ENCODE data around the gene CBLIF. TPM values are rescaled to one million over a fixed set of nuclear protein-coding genes. Genes with fewer than 3 reads are reported as not detected.

CBLIF gene
- total RNA-seq (2016; rRNA removed; fragmentation: Illumina TruSeq; extraction: Trizol) (not detected in 2 replicates), polyA plus RNA-seq (2011; rRNA removed) (not detected in 2 replicates), polyA minus RNA-seq (2011; rRNA and poly(A)+ RNA removed; ENCODE audit: low replicate concordance) (not detected in 2 replicates), Bru-seq, nascent RNA (not detected), BruChase-seq, experiment 1, labeled RNA remaining after a 6-hour chase (not detected), BruChase-seq, experiment 2, labeled RNA remaining after a 2-hour chase (not detected)
- not detected in 2 replicates for total RNA-seq (2016; cell fraction: cytosol; rRNA removed; fragmentation: Illumina TruSeq; extraction: Trizol; ENCODE audit: low read depth)
- not detected in 2 replicates for total RNA-seq (2016; cell fraction: insoluble cytoplasmic fraction; rRNA removed; fragmentation: Illumina TruSeq; extraction: Trizol)
- not detected in 2 replicates for total RNA-seq (2016; cell fraction: membrane; rRNA removed; fragmentation: Illumina TruSeq; extraction: Trizol)
- not detected in 2 replicates for total RNA-seq (2016; cell fraction: nucleus; rRNA removed; fragmentation: Illumina TruSeq; extraction: Trizol)
- polyA plus RNA-seq (2011; cell fraction: cytosol; rRNA removed) = not detected in 2 replicates
- not detected in 2 replicates for polyA plus RNA-seq (2011; cell fraction: nucleus; rRNA removed)
- polyA plus RNA-seq (2012) = not detected in 2 replicates
- not detected in 2 replicates for polyA plus RNA-seq (2016; cell fraction: cytosol; fragmentation: Illumina TruSeq; extraction: Trizol; ENCODE audit: low read depth)
- not detected in 2 replicates for polyA plus RNA-seq (2016; cell fraction: insoluble cytoplasmic fraction; fragmentation: Illumina TruSeq; extraction: Trizol; ENCODE audit: low read depth)
- polyA plus RNA-seq (2016; cell fraction: membrane; fragmentation: Illumina TruSeq; extraction: Trizol; ENCODE audit: low read depth) = not detected in 2 replicates
- polyA plus RNA-seq (2016; cell fraction: nucleus; fragmentation: Illumina TruSeq; extraction: Trizol; ENCODE audit: insufficient read depth, low read depth) = not detected in 2 replicates
- not detected in 2 replicates for polyA minus RNA-seq (2011; cell fraction: cytosol; rRNA and poly(A)+ RNA removed)
- polyA minus RNA-seq (2011; cell fraction: nucleus; rRNA and poly(A)+ RNA removed) = not detected in 2 replicates
- long read RNA-seq, experiment 1 = 0 reads
- long read RNA-seq, experiment 2 = 0 reads

- BruUV-seq (replicated peaks) = no TSS peak
- H3K27ac ChIP-seq (ENCODE audit: extremely low read length, insufficient read depth, low read length) = no peak within 1 kb of the TSS
- no peak within 1 kb of the TSS for H2AFZ ChIP-seq (ENCODE audit: low read length)
- no peaks in the 10 kb centered on the region for H3K4me1 ChIP-seq (ENCODE audit: insufficient read depth, low read length)
- 23% methylated on average over 4 of the region's 4 CpGs for WGBS (ENCODE audit: low lambda C conversion rate)
- H3K27me3 ChIP-seq (ENCODE audit: control insufficient read depth in 1 of 2, insufficient read depth in 2 of 2, low read length in 2 of 2) = no peaks in the 10 kb centered on the region
- no peaks in the 10 kb centered on the region for H4K20me1 ChIP-seq (ENCODE audit: insufficient read depth, low read length)
- ChIA-PET POLR2A (no interaction called here), CTCF (ENCODE audit: low intra/inter-chr PET ratio, low total read pairs) (no interaction called here)
- ATAC-seq = no peak
- TF ChIP-seq SUZ12 (IDR thresholded peaks at IDR 0.05; ENCODE audit: low read depth, low read length) (no peak), POGZ (CRISPR knock-in tag; IDR thresholded peaks at IDR 0.05) (no peak), CEBPB (IDR thresholded peaks at IDR 0.05; ENCODE audit: borderline replicate concordance, low read depth, low read length) (no peak), NCOA2 (CRISPR knock-in tag; IDR thresholded peaks at IDR 0.05) (no peak), ZNF414 (CRISPR knock-in tag; IDR thresholded peaks at IDR 0.05) (no peak), CCDC6 (CRISPR knock-in tag; IDR thresholded peaks at IDR 0.05) (no peak), SMAD9 (CRISPR knock-in tag; IDR thresholded peaks at IDR 0.05) (no peak), RNF2 (conservative IDR thresholded peaks at IDR 0.05; ENCODE audit: low read depth) (no peak), ZNF891 (CRISPR knock-in tag; IDR thresholded peaks at IDR 0.05) (no peak), RFX3 (CRISPR knock-in tag; IDR thresholded peaks at IDR 0.05) (no peak)
- FAIRE-seq = no peak
- no peaks in the 10 kb centered on the region for H3K9me3 ChIP-seq (ENCODE audit: low read length)
- no peak within 1 kb of the TSS for H3K4me2 ChIP-seq (ENCODE audit: low read depth, low read length)
- DNase-seq (ENCODE audit: low spot score) = no peak
- H3K9ac ChIP-seq (ENCODE audit: insufficient read depth, low read depth, low read length) = no peak within 1 kb of the TSS
- in situ Hi-C loops (cut with HindIII; ENCODE audit: extremely low pct_ligation_motif_present, low pct_unique_long_range_greater_than_20kb) (no loop called here), intact Hi-C loops (cut with micrococcal nuclease; ENCODE audit: unreplicated experiment) (no loop called here)
- H3K79me2 ChIP-seq (ENCODE audit: insufficient read depth, low read length) = no peaks in the 10 kb centered on the region
- H3K4me3 ChIP-seq (replicated peaks in 1 of 3; ENCODE audit: insufficient read depth in 1 of 3, low read depth in 2 of 3, low read length in 3 of 3) = no peak within 1 kb of the TSS
- H3K36me3 ChIP-seq (replicated peaks in 1 of 2; ENCODE audit: control insufficient read depth in 1 of 2, insufficient read depth in 2 of 2, low read length in 2 of 2) = no peaks in the 10 kb centered on the region
Measured at GRCh38 chr11:59845399-59845798, at the start of gene CBLIF. CBLIF (minus strand) TSS chr11:59845499; CDS start chr11:59845453, 46 bp downstream.
